IMR-90 (cell line): ENCODE data around the gene SLC22A24.

Experiments
- CTCF ChIP-seq: conservative IDR thresholded peaks from 2 replicates; pipeline ENCODE4 v1.5.1; 2012; ENCODE audit warnings: mild to moderate bottlenecking, low read depth, low read length, improper control_type of control experiment
- RAD21 ChIP-seq: IDR thresholded peaks from 2 replicates; pipeline ENCODE4 v1.6.1; 2012; ENCODE audit warnings: low read length, improper control_type of control experiment
- RCOR1 ChIP-seq: IDR thresholded peaks from 2 replicates; pipeline ENCODE4 v1.6.1; 2012; ENCODE audit warnings: mild to moderate bottlenecking, low read length, improper control_type of control experiment; ENCODE audit not compliant: insufficient replicate concordance
- RFX5 ChIP-seq: IDR thresholded peaks from 2 replicates; pipeline ENCODE4 v1.8.0; 2012; ENCODE audit warnings: low read depth, mild to moderate bottlenecking, low read length, moderate library complexity

- TF ChIP-seq CTCF (no peak), RCOR1 (no peak), RAD21 (no peak), RFX5 (no peak)
Measured at GRCh38 chr11:63144121-63144520, at the start of gene SLC22A24.
